ENCODE measurements around the gene TCF4. TPM values are rescaled to one million over a fixed set of nuclear protein-coding genes. Genes with fewer than 3 reads are reported as not detected.

TCF4 gene
- total RNA-seq, 1 experiment from 2014 or later = 0.42 TPM

- no peaks in the 10 kb centered on the region for H3K79me2 ChIP-seq (ENCODE audit: insufficient read depth, low read length)
- no peaks in the 10 kb centered on the region for H4K20me1 ChIP-seq (ENCODE audit: insufficient read depth)
- peaks cover 10 to 20% of the 10 kb centered on the region in 2 experiments; a peak in 3 of 4 replicates for H3K9me3 ChIP-seq (ENCODE audit: control insufficient read depth in 1 of 2, insufficient read depth in 1 of 2, low read depth in 1 of 2, low read length in 2 of 2)
- DNase-seq (ENCODE audit: low read depth, low spot score) (no peak), ATAC-seq (no peak)
- H3K4me3 ChIP-seq (replicated peaks in 1 of 2; ENCODE audit: low read depth in 1 of 2, low read length in 2 of 2) = no peak overlapping the region
- H3K9me2 ChIP-seq (ENCODE audit: insufficient read depth) = no peaks in the 10 kb centered on the region
- H3K27me3 ChIP-seq (ENCODE audit: insufficient read depth, low read length) = no peaks in the 10 kb centered on the region
- TF ChIP-seq SIN3A (IDR thresholded peaks at IDR 0.05; ENCODE audit: low read depth) = no peak
- TF ChIP-seq MAX (IDR thresholded peaks at IDR 0.05) = no peak
- no peak for TF ChIP-seq YY1 (IDR thresholded peaks at IDR 0.05; ENCODE audit: extremely low read depth, insufficient replicate concordance, low read depth, low read length)
- no peak for TF ChIP-seq EZH2 (IDR thresholded peaks at IDR 0.05)
- TF ChIP-seq POLR2A (IDR thresholded peaks at IDR 0.05; ENCODE audit: borderline replicate concordance, extremely low read depth, insufficient read depth, insufficient read length) = no peak
- TF ChIP-seq JUND (IDR thresholded peaks at IDR 0.05) = no peak
- TF ChIP-seq CTCF (IDR thresholded peaks at IDR 0.05 in 2 of 3, conservative IDR thresholded peaks at IDR 0.05 in 1 of 3; ENCODE audit: borderline replicate concordance in 1 of 3, insufficient read depth in 1 of 3, low read depth in 2 of 3, low read length in 2 of 3) = no peak
- no peak for TF ChIP-seq POLR2AphosphoS5 (IDR thresholded peaks at IDR 0.05; ENCODE audit: low read depth, low read length)
- H3K4me1 ChIP-seq (ENCODE audit: control insufficient read depth in 1 of 2, insufficient read depth in 2 of 2, low read length in 2 of 2) = no peaks in the 10 kb centered on the region
- ChIA-PET CTCF (no interaction called here), POLR2A (no interaction called here), RAD21 (ENCODE audit: low non-redundant PET in 1 of 2, low total read pairs in 2 of 2, uncharacterized antibody in 2 of 2, unreplicated experiment in 2 of 2) (no interaction called here)
- H3K4me2 ChIP-seq (ENCODE audit: low read length) = no peak overlapping the region
- intact Hi-C loops (cut with micrococcal nuclease) = no loop called here
- no peak overlapping the region for H3K27ac ChIP-seq (ENCODE audit: low read depth, low read length)
- no peak overlapping the region for H3K9ac ChIP-seq (ENCODE audit: low read length)
- no peaks in the 10 kb centered on the region for H3K36me3 ChIP-seq (ENCODE audit: control insufficient read depth in 1 of 2, insufficient read depth in 2 of 2, low read length in 2 of 2)
- BruUV-seq (replicated peaks) = no TSS peak
- no peak overlapping the region for H2AFZ ChIP-seq (ENCODE audit: low read depth, low read length, poor library complexity, severe bottlenecking)
These were observed 21.5 kb downstream of the TCF4 start for GRCh38 chr18:55566456-55566935.

- Histone ChIP-seq H3K4me2 (ENCODE audit: low read length) (no peak overlapping the region), H3K4me1 (ENCODE audit: control insufficient read depth in 1 of 2, insufficient read depth in 2 of 2, low read length in 2 of 2) (no peaks in the 10 kb centered on the region), H3K36me3 (ENCODE audit: control insufficient read depth in 1 of 2, insufficient read depth in 2 of 2, low read length in 2 of 2) (no peaks in the 10 kb centered on the region), H3K9ac (ENCODE audit: low read length) (no peak overlapping the region), H3K4me3 (replicated peaks in 1 of 2; ENCODE audit: low read depth in 1 of 2, low read length in 2 of 2) (no peak overlapping the region), H4K20me1 (ENCODE audit: insufficient read depth) (no peaks in the 10 kb centered on the region), H2AFZ (ENCODE audit: low read depth, low read length, poor library complexity, severe bottlenecking) (no peak overlapping the region), H3K27ac (ENCODE audit: low read depth, low read length) (no peak overlapping the region), H3K9me3 (ENCODE audit: control insufficient read depth in 1 of 2, insufficient read depth in 1 of 2, low read depth in 1 of 2, low read length in 2 of 2) (peaks cover 14 to 32% of the 10 kb centered on the region in 2 experiments; a peak in 2 of 4 replicates), H3K79me2 (ENCODE audit: insufficient read depth, low read length) (no peaks in the 10 kb centered on the region), H3K27me3 (ENCODE audit: insufficient read depth, low read length) (no peaks in the 10 kb centered on the region), H3K9me2 (ENCODE audit: insufficient read depth) (no peaks in the 10 kb centered on the region)
- ATAC-seq = no peak
- ChIA-PET RAD21 (ENCODE audit: low non-redundant PET in 1 of 2, low total read pairs in 2 of 2, uncharacterized antibody in 2 of 2, unreplicated experiment in 2 of 2) (no interaction called here), CTCF (no interaction called here), POLR2A (no interaction called here)
- no peak for DNase-seq (ENCODE audit: low read depth, low spot score)
- TF ChIP-seq JUND (IDR thresholded peaks at IDR 0.05) = no peak
- BruUV-seq (replicated peaks) = no TSS peak
- intact Hi-C loops (cut with micrococcal nuclease) = no loop called here
These were observed 28.3 kb downstream of the TCF4 start for GRCh38 chr18:55559739-55560138.
